DOHH2 (cell line): ENCODE data around the gene GNB1L.

Experiments used
- H3F3A ChIP-seq: fragments of 200-600 bp; sonication (generic), shearing (Covaris generic); 2 replicates; pipeline ENCODE4 v1.6.0; 2016; ENCODE audit warnings: antibody characterized with exemption, mild to moderate bottlenecking; ENCODE audit not compliant: control insufficient read depth, insufficient read depth
- H3K27ac ChIP-seq: fragments of 200-600 bp; sonication (generic); 2 replicates; pipeline ENCODE4 v1.5.1; 2014; ENCODE audit warnings: low read depth, mild to moderate bottlenecking, low read length, moderate library complexity
- H3K27me3 ChIP-seq: fragments of 200-600 bp; sonication (generic); 2 replicates; pipeline ENCODE4 v1.6.1; 2014; ENCODE audit warnings: mild to moderate bottlenecking, low read length, mixed read lengths; ENCODE audit not compliant: control insufficient read depth
- H3K36me3 ChIP-seq: fragments of 200-600 bp; sonication (generic); 2 replicates; pipeline ENCODE4 v1.6.1; 2014; ENCODE audit warnings: mild to moderate bottlenecking, low read length, moderate library complexity, mixed read lengths; ENCODE audit not compliant: control insufficient read depth
- H3K4me1 ChIP-seq: fragments of 200-600 bp; sonication (generic); 2 replicates; pipeline ENCODE4 v1.6.1; 2014; ENCODE audit warnings: mild to moderate bottlenecking, low read length, mixed read lengths; ENCODE audit not compliant: control insufficient read depth
- H3K4me2 ChIP-seq: fragments of 200-600 bp; sonication (generic); 2 replicates; pipeline ENCODE4 v1.6.0; 2014; ENCODE audit warnings: mild to moderate bottlenecking, low read length, moderate library complexity
- H3K4me3 ChIP-seq: fragments of 200-600 bp; sonication (generic); 2 replicates; pipeline ENCODE4 v1.5.1; 2014; ENCODE audit warnings: mild to moderate bottlenecking, low read length, mixed read lengths
- H3K79me2 ChIP-seq: fragments of 200-600 bp; sonication (generic); 2 replicates; pipeline ENCODE4 v1.6.1; 2014; ENCODE audit warnings: mild to moderate bottlenecking, low read length, mixed read lengths; ENCODE audit not compliant: control insufficient read depth
- H3K9me2 ChIP-seq: fragments of 200-600 bp; sonication (generic); replicated peaks from 2 replicates; pipeline ENCODE4 v1.6.1; 2014; ENCODE audit warnings: mild to moderate bottlenecking, low read length, mixed read lengths; ENCODE audit not compliant: control insufficient read depth
- H3K9me3 ChIP-seq: fragments of 200-600 bp; sonication (generic); 2 replicates; pipeline ENCODE4 v1.6.1; 2014; ENCODE audit warnings: antibody characterized with exemption, low read length, mixed read lengths; ENCODE audit not compliant: control insufficient read depth, insufficient read depth
- H4K20me1 ChIP-seq: fragments of 200-600 bp; sonication (generic); 2 replicates; pipeline ENCODE4 v1.6.0; 2014; ENCODE audit warnings: low read depth, mild to moderate bottlenecking, antibody characterized with exemption, low read length, moderate library complexity; ENCODE audit not compliant: control insufficient read depth, insufficient read depth
- CTCF ChIP-seq: fragments of 200-600 bp; sonication (generic); IDR thresholded peaks from one replicate; pipeline ENCODE4 v1.5.1; 2014; ENCODE audit warnings: antibody characterized with exemption, mild to moderate bottlenecking, low read depth, low read length; ENCODE audit not compliant: poor library complexity, severe bottlenecking
- EZH2phosphoT487 ChIP-seq: fragments of 200-600 bp; sonication (generic); IDR thresholded peaks from 2 replicates; pipeline ENCODE4 v1.6.1; 2017; ENCODE audit warnings: borderline replicate concordance, mild to moderate bottlenecking, antibody characterized with exemption, low read length, moderate library complexity, mixed read lengths

Gene GNB1L

GRCh38 chr22:19888131-19888746, 33.6 kb upstream of the GNB1L start:
- peaks cover 7% of the 10 kb centered on the region for H3K36me3 ChIP-seq

GRCh38 chr22:19887256-19887985, 32.7 kb upstream of the GNB1L start:
- peak overlapping the region; percentile 63 for H3K4me2 ChIP-seq
- H3K4me1 ChIP-seq, result peaks cover 55% of the 10 kb centered on the region
- TF ChIP-seq EZH2phosphoT487 (no peak), CTCF (no peak)

More at GRCh38 chr22:19888131-19888746, 33.6 kb upstream of the GNB1L start:
- Histone ChIP-seq H3K27me3 (no peaks in the 10 kb centered on the region), H3K4me2 (no peak overlapping the region), H3K9me3 (no peaks in the 10 kb centered on the region), H3K79me2 (no peaks in the 10 kb centered on the region), H3K4me1 (peaks cover 63% of the 10 kb centered on the region), H3F3A (peaks cover 16% of the 10 kb centered on the region), H3K27ac (no peak overlapping the region), H3K4me3 (no peak overlapping the region), H3K9me2 (no peaks in the 10 kb centered on the region), H4K20me1 (no peaks in the 10 kb centered on the region)
- no peak for TF ChIP-seq CTCF
- no peak for TF ChIP-seq EZH2phosphoT487

GRCh38 chr22:19886605-19887255, 32.1 kb upstream of the GNB1L start:
- H3F3A ChIP-seq, result peaks cover 10% of the 10 kb centered on the region; the same call in 1 of the 2 replicates
- H3K9me2 ChIP-seq, result no peaks in the 10 kb centered on the region
- TF ChIP-seq EZH2phosphoT487 (no peak), CTCF (no peak)
- peak overlapping the region; percentile 43 for H3K4me3 ChIP-seq
- H3K79me2 ChIP-seq, result no peaks in the 10 kb centered on the region
- H3K4me1 ChIP-seq, result peaks cover 48% of the 10 kb centered on the region
- peak overlapping the region; percentile 58 for H3K27ac ChIP-seq
- H4K20me1 ChIP-seq, result no peaks in the 10 kb centered on the region
- no peaks in the 10 kb centered on the region for H3K9me3 ChIP-seq
- H3K4me2 ChIP-seq, result peak overlapping the region; percentile 63
- H3K36me3 ChIP-seq, result peaks cover 7% of the 10 kb centered on the region
- H3K27me3 ChIP-seq, result no peaks in the 10 kb centered on the region

More at GRCh38 chr22:19887256-19887985, 32.7 kb upstream of the GNB1L start:
- H3K36me3 ChIP-seq, result peaks cover 7% of the 10 kb centered on the region
- no peaks in the 10 kb centered on the region for H3K27me3 ChIP-seq
- peaks cover 14% of the 10 kb centered on the region for H3F3A ChIP-seq
- H3K9me3 ChIP-seq, result no peaks in the 10 kb centered on the region
- H3K27ac ChIP-seq, result peak overlapping the region; percentile 58
- H3K9me2 ChIP-seq, result no peaks in the 10 kb centered on the region
- H4K20me1 ChIP-seq, result no peaks in the 10 kb centered on the region
- H3K79me2 ChIP-seq, result no peaks in the 10 kb centered on the region
- peak overlapping the region; percentile 43 for H3K4me3 ChIP-seq
